Diencephalon (tissue), 1 donor: ENCODE measurements around the gene NFE2. TPM values are rescaled to one million over a fixed set of nuclear protein-coding genes. Genes with fewer than 3 reads are reported as not detected.
A peak's percentile ranks its signal among the peaks of the same experiment; 100 is the strongest.

Source experiments
- small RNA-seq: library from RNA; depleted of rRNA; stranded (forward); fragments of <200 nt; gene quantifications from one replicate; pipeline ENCODE3, GENCODE V24; 2014
- total RNA-seq: library from RNA; depleted of rRNA; stranded (reverse); fragments of >200 nt; gene quantifications from one replicate; pipeline ENCODE4 v1.2.3, GENCODE V29; 2014

NFE2 gene
- 1.8 TPM for total RNA-seq

GRCh38 chr12:54300732-54301427 is at the start of gene NFE2:
Gene NFE2, minus strand, starts transcription at chr12:54301015. Its CDS starts 5,767 bp downstream, at chr12:54295248.

GRCh38 chr12:54324617-54325441 is 24.0 kb upstream of the NFE2 start, which contains the start of gene COPZ1:
Gene COPZ1, plus strand, starts transcription at chr12:54325131. Its CDS starts 33 bp downstream, at chr12:54325164.

GRCh38 chr12:54280468-54281260 is 20.2 kb downstream of the NFE2 start, which contains the start of gene HNRNPA1:
Gene HNRNPA1, plus strand, starts transcription at chr12:54280726. Its CDS starts 82 bp downstream, at chr12:54280808.

GRCh38 chr12:54279632-54280467 is 21.0 kb downstream of the NFE2 start, which contains the start of gene CBX5:
Gene CBX5, minus strand, starts transcription at chr12:54280122. Its CDS starts 22,472 bp downstream, at chr12:54257650.

Small RNAs within 50 kb of the gene (small RNA-seq; reads per million reads assigned to genes)
- gene MIR148B (284 reads per million, percentile 98 among the genes with 10 or more reads in this experiment), gene RN7SL390P (not detected), gene RN7SL744P (not detected), gene RNU6-950P (not detected)

Other genes starting within 250 kb of the NFE2 start
- not detected for gene HOXC4, start 247.2 kb downstream of the NFE2 start, total RNA-seq
- 32.8 TPM for gene SMUG1, start 112.0 kb downstream of the NFE2 start, total RNA-seq
- 201 TPM for gene CBX5, start 20.9 kb downstream of the NFE2 start, total RNA-seq
- 651 TPM for gene HNRNPA1, start 20.3 kb downstream of the NFE2 start, total RNA-seq
- 67.1 TPM for gene COPZ1, start 24.1 kb upstream of the NFE2 start, total RNA-seq
- gene GPR84, start 63.5 kb upstream of the NFE2 start, total RNA-seq = 0.23 TPM
- 3.7 TPM for gene ZNF385A, start 83.7 kb upstream of the NFE2 start, total RNA-seq
- 6.7 TPM for gene ITGA5, start 118.3 kb upstream of the NFE2 start, total RNA-seq
- gene GTSF1, start 172.6 kb upstream of the NFE2 start, total RNA-seq = not detected
- 10.4 TPM for gene NCKAP1L, start 196.7 kb upstream of the NFE2 start, total RNA-seq
- gene PDE1B, start 248.6 kb upstream of the NFE2 start, total RNA-seq = 25.6 TPM